IMR-90 (cell line): ENCODE data around the gene ASNSD1. TPM values are rescaled to one million over a fixed set of nuclear protein-coding genes. Genes with fewer than 3 reads are reported as not detected.

Experiments
- ATAC-seq: fragments of 200-7000 bp; cut with Tn5 transposase; 2 replicates; pipeline ENCODE4 v1.9.1; 2020; ENCODE audit warnings: low read depth, mild to moderate bottlenecking, moderate library complexity
- BruUV-seq: library from RNA; stranded (reverse); fragments of 400-500 nt; replicated peaks from 2 replicates; lab custom pipeline; 2021; lab: Mats Ljungman, UMichigan
- CTCF ChIA-PET: fragments of 300-600 bp; formaldehyde crosslinking; extraction: SDS; loops from one replicate; lab custom pipeline; 2021; ENCODE audit warnings: antibody characterized with exemption; lab: Yijun Ruan, JAX
- POLR2A ChIA-PET: fragments of 300-600 bp; sonication (Branson Sonifier 250); formaldehyde crosslinking; loops from one replicate; lab custom pipeline; 2022; ENCODE audit warnings: antibody characterized with exemption; ENCODE audit not compliant: unreplicated experiment; lab: Charles Lee
- DNase-seq: peaks from one replicate; pipeline ENCODE4 v3.0.0; 2013
- H2AFZ ChIP-seq: replicated peaks from 2 replicates; pipeline ENCODE3; 2013; ENCODE audit warnings: low read length, mild to moderate bottlenecking; ENCODE audit not compliant: poor library complexity
- H2AK5ac ChIP-seq: 2 replicates; pipeline ENCODE4 v1.6.1; 2013; ENCODE audit warnings: low read depth, low read length, inconsistent platforms
- H2AK9ac ChIP-seq: replicated peaks from 2 replicates; pipeline ENCODE3; 2013; ENCODE audit warnings: mild to moderate bottlenecking, low read depth, low read length, moderate library complexity; ENCODE audit not compliant: poor library complexity
- H2BK120ac ChIP-seq: 2 replicates; pipeline ENCODE4 v1.6.1; 2013; ENCODE audit warnings: low read depth, low read length, inconsistent platforms
- H2BK15ac ChIP-seq: 3 replicates; pipeline ENCODE4 v1.6.1; 2013; ENCODE audit warnings: low read depth, low read length, inconsistent platforms
- H2BK20ac ChIP-seq: 2 replicates; pipeline ENCODE4 v1.6.1; 2013; ENCODE audit warnings: low read depth, mild to moderate bottlenecking, inconsistent platforms, low read length, moderate library complexity
- H2BK5ac ChIP-seq: 2 replicates; pipeline ENCODE4 v1.6.1; 2013; ENCODE audit warnings: mild to moderate bottlenecking, low read depth, low read length, inconsistent platforms; ENCODE audit not compliant: poor library complexity, severe bottlenecking
- H3K14ac ChIP-seq: replicated peaks from 2 replicates; pipeline ENCODE4 v1.6.1; 2013; ENCODE audit warnings: low read depth, low read length, inconsistent platforms
- H3K18ac ChIP-seq: 2 replicates; pipeline ENCODE4 v1.6.1; 2013; ENCODE audit warnings: low read depth, low read length, control low read depth
- H3K23ac ChIP-seq: 2 replicates; pipeline ENCODE4 v1.6.1; 2013; ENCODE audit warnings: low read depth, low read length, inconsistent platforms
- H3K27ac ChIP-seq: 2 replicates; pipeline ENCODE4 v1.5.1; 2013; ENCODE audit warnings: mild to moderate bottlenecking, control low read depth, low read length; ENCODE audit not compliant: insufficient read depth
- H3K27me3 ChIP-seq: 2 replicates; pipeline ENCODE4 v1.6.1; 2013; ENCODE audit warnings: low read length; ENCODE audit not compliant: control insufficient read depth, insufficient read depth
- H3K36me3 ChIP-seq: 2 replicates; pipeline ENCODE4 v1.6.1; 2013; ENCODE audit warnings: low read length, mixed read lengths; ENCODE audit not compliant: control insufficient read depth, insufficient read depth
- H3K4ac ChIP-seq: 2 replicates; pipeline ENCODE4 v1.6.1; 2013; ENCODE audit warnings: low read depth, low read length, inconsistent platforms
- H3K4me1 ChIP-seq: 2 replicates; pipeline ENCODE4 v1.6.1; 2013; ENCODE audit warnings: low read length, mixed read lengths; ENCODE audit not compliant: control insufficient read depth, insufficient read depth
- H3K4me2 ChIP-seq: 2 replicates; pipeline ENCODE4 v1.6.1; 2013; ENCODE audit warnings: low read depth, mild to moderate bottlenecking, control low read depth, low read length, moderate library complexity
- H3K4me3 ChIP-seq: 2 replicates; pipeline ENCODE4 v1.5.1; 2013; ENCODE audit warnings: low read depth, mild to moderate bottlenecking, control low read depth, low read length, moderate library complexity; ENCODE audit not compliant: insufficient read depth
- H3K56ac ChIP-seq: 2 replicates; pipeline ENCODE4 v1.6.1; 2013; ENCODE audit warnings: low read length, inconsistent platforms; ENCODE audit not compliant: insufficient read depth; ENCODE audit errors: extremely low read depth
- H3K79me1 ChIP-seq, 2 experiments: 2 replicates each; pipeline ENCODE4 v1.6.1; 2013; ENCODE audit warnings: low read length in 2 of 2, inconsistent platforms in 1 of 2, low read depth in 1 of 2
- H3K9ac ChIP-seq: 2 replicates; pipeline ENCODE4 v1.6.1; 2013; ENCODE audit warnings: low read depth, low read length, control low read depth
- H3K9me1 ChIP-seq: 2 replicates; pipeline ENCODE4 v1.6.1; 2013; ENCODE audit warnings: low read length, inconsistent platforms; ENCODE audit not compliant: insufficient read depth
- H3K9me3 ChIP-seq: 2 replicates; pipeline ENCODE4 v1.6.1; 2013; ENCODE audit warnings: low read length; ENCODE audit not compliant: control insufficient read depth, insufficient read depth
- H4K20me1 ChIP-seq: 2 replicates; pipeline ENCODE4 v1.6.1; 2013; ENCODE audit warnings: low read length, inconsistent platforms; ENCODE audit not compliant: insufficient read depth
- H4K5ac ChIP-seq: 2 replicates; pipeline ENCODE4 v1.6.1; 2013; ENCODE audit warnings: mild to moderate bottlenecking, low read depth, low read length, control low read depth
- H4K8ac ChIP-seq, 2 experiments: 2 replicates each; pipeline ENCODE4 v1.6.1; 2013; ENCODE audit warnings: low read depth in 2 of 2, low read length in 2 of 2, control low read depth in 1 of 2, inconsistent platforms in 1 of 2
- H4K91ac ChIP-seq: 2 replicates; pipeline ENCODE4 v1.6.1; 2013; ENCODE audit warnings: low read depth, low read length, inconsistent platforms; ENCODE audit not compliant: insufficient read depth
- BHLHE40 ChIP-seq: fragments of 150-350 bp; IDR thresholded peaks from 2 replicates; pipeline ENCODE4 v1.6.1; 2016; ENCODE audit warnings: mild to moderate bottlenecking, low read depth, low read length
- CEBPB ChIP-seq: IDR thresholded peaks from 2 replicates; pipeline ENCODE4 v1.6.1; 2012; ENCODE audit warnings: low read depth, low read length, improper control_type of control experiment
- CHD1 ChIP-seq: IDR thresholded peaks from 2 replicates; pipeline ENCODE4 v1.6.1; 2012; ENCODE audit warnings: low read depth, low read length, improper control_type of control experiment
- ELK1 ChIP-seq: fragments of 150-350 bp; IDR thresholded peaks from 2 replicates; pipeline ENCODE4 v1.6.1; 2016; ENCODE audit warnings: low read depth, mild to moderate bottlenecking, low read length, moderate library complexity, borderline replicate concordance
- FOS ChIP-seq: fragments of 150-350 bp; IDR thresholded peaks from 2 replicates; pipeline ENCODE4 v1.6.1; 2016; ENCODE audit warnings: low read depth, low read length
- MAZ ChIP-seq: IDR thresholded peaks from 2 replicates; pipeline ENCODE4 v1.6.1; 2012; ENCODE audit warnings: low read depth, mild to moderate bottlenecking, low read length, improper control_type of control experiment, moderate library complexity, borderline replicate concordance
- MXI1 ChIP-seq: IDR thresholded peaks from 2 replicates; pipeline ENCODE4 v1.6.1; 2012; ENCODE audit warnings: low read depth, mild to moderate bottlenecking, low read length, moderate library complexity, borderline replicate concordance
- NFE2L2 ChIP-seq: fragments of 150-350 bp; IDR thresholded peaks from 2 replicates; pipeline ENCODE4 v1.6.1; 2016; ENCODE audit warnings: low read depth, mild to moderate bottlenecking, low read length
- POLR2A ChIP-seq: IDR thresholded peaks from 2 replicates; pipeline ENCODE4 v1.6.1; 2012; ENCODE audit warnings: mild to moderate bottlenecking, low read depth, low read length
- RAD21 ChIP-seq: IDR thresholded peaks from 2 replicates; pipeline ENCODE4 v1.6.1; 2012; ENCODE audit warnings: low read length, improper control_type of control experiment
- RCOR1 ChIP-seq: IDR thresholded peaks from 2 replicates; pipeline ENCODE4 v1.6.1; 2012; ENCODE audit warnings: mild to moderate bottlenecking, low read length, improper control_type of control experiment; ENCODE audit not compliant: insufficient replicate concordance
- RFX5 ChIP-seq: IDR thresholded peaks from 2 replicates; pipeline ENCODE4 v1.8.0; 2012; ENCODE audit warnings: low read depth, mild to moderate bottlenecking, low read length, moderate library complexity
- SMC3 ChIP-seq: fragments of 150-350 bp; IDR thresholded peaks from 2 replicates; pipeline ENCODE4 v1.6.1; 2016; ENCODE audit warnings: low read depth, mild to moderate bottlenecking, antibody characterized with exemption, low read length, moderate library complexity
- WGBS, 2 experiments: methylation state at CpG; one replicate each; pipeline versions ENCODE4 v1.1.5 to v1.1.7; 2013; ENCODE audit warnings: missing lambda C conversion rate in 2 of 2; ENCODE audit not compliant: insufficient read length in 1 of 2; ENCODE audit errors: extremely low coverage in 2 of 2; 5-methylcytosine and 5-hydroxymethylcytosine counted together
- dilution Hi-C: fragments of 300-500 bp; cut with HindIII; formaldehyde crosslinking; loops from one replicate; pipeline ENCODE4 v1.14.3; 2018; ENCODE audit warnings: low sequenced_read_pairs; ENCODE audit not compliant: unreplicated experiment
- in situ Hi-C: fragments of 300-500 bp; cut with MboI; formaldehyde crosslinking; loops from 3 replicates; pipeline ENCODE4 v1.14.3; 2019; ENCODE audit warnings: low sequenced_read_pairs, inconsistent platforms, mixed read lengths
- intact Hi-C: fragments of 100-400 bp; cut with micrococcal nuclease; formaldehyde crosslinking; loops from 2 replicates; pipeline ENCODE4 v1.10.0; 2022
- polyA plus RNA-seq, 3 experiments: library from polyadenylated mRNA; depleted of rRNA; stranded (reverse); fragments of >200 nt; gene quantifications; 2 replicates each; pipeline ENCODE4 v1.2.3, GENCODE V29; 2012; ENCODE audit warnings: low replicate concordance in 1 of 3
- total RNA-seq: library from RNA; depleted of rRNA; stranded (reverse); fragments of >200 nt; gene quantifications from 2 replicates; pipeline ENCODE4 v1.2.3, GENCODE V29; 2012

Gene ASNSD1
- total and polyA plus RNA-seq, 2 of the 4 experiments (the other 2 are of a cell fraction), result 29.1 to 35.7 TPM

- H3K9me1 ChIP-seq, result no peaks in the 10 kb centered on the region
- no peaks in the 10 kb centered on the region for H3K79me1 ChIP-seq
- no peak overlapping the region for H2AFZ ChIP-seq
- no peak for ATAC-seq
- no peak overlapping the region for H4K91ac ChIP-seq
- H3K36me3 ChIP-seq, result peaks cover 3% of the 10 kb centered on the region; the same call in 1 of the 2 replicates
- H3K23ac ChIP-seq, result no peak overlapping the region
- no peak overlapping the region for H2BK15ac ChIP-seq
- no peaks in the 10 kb centered on the region for H3K4me1 ChIP-seq
- DNase-seq, result no peak
- H3K56ac ChIP-seq, result no peak overlapping the region
- H2BK20ac ChIP-seq, result no peak overlapping the region
- no peak overlapping the region for H3K14ac ChIP-seq
- ChIA-PET POLR2A (no interaction called here), CTCF (no interaction called here)
- no TSS peak for BruUV-seq
- H4K5ac ChIP-seq, result no peak overlapping the region
- no peak overlapping the region for H3K4ac ChIP-seq
- H3K18ac ChIP-seq, result no peak overlapping the region
- H4K20me1 ChIP-seq, result no peaks in the 10 kb centered on the region
- TF ChIP-seq BHLHE40 (no peak), MXI1 (no peak), RFX5 (no peak), RCOR1 (no peak), POLR2A (no peak), RAD21 (no peak), SMC3 (no peak), NFE2L2 (no peak), CEBPB (no peak), CHD1 (no peak), ELK1 (no peak), MAZ (no peak), FOS (no peak)
- in situ Hi-C loops (no loop called here), intact Hi-C loops (no loop called here), dilution Hi-C loops (no loop called here)
- H2AK5ac ChIP-seq, result no peak overlapping the region
- no peak overlapping the region for H2BK120ac ChIP-seq
- H2BK5ac ChIP-seq, result no peak overlapping the region
- no peak overlapping the region for H3K4me2 ChIP-seq
- H3K27me3 ChIP-seq, result no peaks in the 10 kb centered on the region
- H3K9me3 ChIP-seq, result no peaks in the 10 kb centered on the region
- no CpG with 5 or more reads among the region's 5 CpGs for WGBS, 2 experiments
- no peak overlapping the region for H3K4me3 ChIP-seq
- H4K8ac ChIP-seq, result no peak overlapping the region
- H3K27ac ChIP-seq, result no peak overlapping the region
- no peak overlapping the region for H2AK9ac ChIP-seq
- H3K9ac ChIP-seq, result no peak overlapping the region
Observed at GRCh38 chr2:189709501-189710221, 48.4 kb downstream of the ASNSD1 start.
